Breast epithelium (tissue), 3 donors: ENCODE results near the gene WFDC2.

Source experiments
- CTCF ChIP-seq, 3 donors: fragments of 450-650 bp; IDR thresholded peaks; one replicate each; pipeline ENCODE4 v1.5.1; 2016 to 2017; ENCODE audit warnings: antibody characterized with exemption in 3 of 3, mild to moderate bottlenecking in 3 of 3, moderate library complexity in 3 of 3
- POLR2A ChIP-seq: fragments of 450-650 bp; IDR thresholded peaks from one replicate; pipeline ENCODE4 v1.6.1; 2016; ENCODE audit warnings: antibody characterized with exemption, mild to moderate bottlenecking, moderate library complexity
- POLR2AphosphoS5 ChIP-seq, 3 donors: sonication (generic); formaldehyde crosslinking; IDR thresholded peaks; one replicate each; pipeline ENCODE4 v1.6.1; 2017; ENCODE audit warnings: antibody characterized with exemption in 3 of 3

- TF ChIP-seq POLR2A (no peak), CTCF (IDR thresholded peaks at IDR 0.05) (no peak), POLR2AphosphoS5 (IDR thresholded peaks at IDR 0.05) (no peak)
These were observed 44.0 kb upstream of the WFDC2 start for GRCh38 chr20:45425561-45425960.
